Suprapubic skin (tissue), 4 donors: Measurements from ENCODE around the gene CEP170B. TPM values are rescaled to one million over a fixed set of nuclear protein-coding genes. Genes with fewer than 3 reads are reported as not detected.

Experiments
- DNase-seq, 2 donors: peaks; one replicate each; pipeline ENCODE4 v3.0.0-alpha.2; 2019; ENCODE audit warnings: low spot score in 2 of 2
- H3K27ac ChIP-seq: fragments of 200-600 bp; sonication (generic); one replicate; pipeline ENCODE4 v1.5.1; 2019
- H3K27me3 ChIP-seq: fragments of 200-600 bp; sonication (generic); one replicate; pipeline ENCODE4 v1.5.1; 2019
- H3K36me3 ChIP-seq: fragments of 200-600 bp; sonication (generic); one replicate; pipeline ENCODE4 v1.5.1; 2019
- H3K4me1 ChIP-seq: fragments of 200-600 bp; sonication (generic); one replicate; pipeline ENCODE4 v1.5.1; 2019
- H3K4me3 ChIP-seq: fragments of 200-600 bp; sonication (generic); one replicate; pipeline ENCODE4 v1.5.1; 2019; ENCODE audit warnings: mild to moderate bottlenecking
- H3K9me3 ChIP-seq: fragments of 200-600 bp; sonication (generic); one replicate; pipeline ENCODE4 v1.5.1; 2019
- EP300 ChIP-seq: sonication (generic); formaldehyde crosslinking; IDR thresholded peaks from one replicate; pipeline ENCODE4 v1.6.1; 2017; ENCODE audit warnings: antibody characterized with exemption
- POLR2A ChIP-seq, 2 donors: fragments of 450-650 bp; IDR thresholded peaks; one replicate each; pipeline ENCODE4 v1.6.1; 2017; ENCODE audit warnings: antibody characterized with exemption in 2 of 2, mild to moderate bottlenecking in 2 of 2, moderate library complexity in 2 of 2
- POLR2AphosphoS5 ChIP-seq, 3 donors: sonication (generic); formaldehyde crosslinking; IDR thresholded peaks; one replicate each; pipeline ENCODE4 v1.6.1; 2017; ENCODE audit warnings: antibody characterized with exemption in 3 of 3
- WGBS: methylation state at CpG from one replicate; pipeline ENCODE4 v1.1.5; 2018; 5-methylcytosine and 5-hydroxymethylcytosine counted together
- total RNA-seq, 4 donors: library from RNA; depleted of rRNA; stranded (reverse); fragments of >200 nt; gene quantifications; one replicate each; pipeline ENCODE4 v1.1.0, GENCODE V29; 2016
- TF ChIP-seq, protein P1 (sequence below), 2 donors: fragments of 200-600 bp in 1 of 2; fragments of 450-650 bp in 1 of 2; sonication (generic) in 1 of 2; IDR thresholded peaks; one replicate each; pipeline ENCODE4 v1.5.1; 2016 to 2019; ENCODE audit warnings: antibody characterized with exemption in 2 of 2, mild to moderate bottlenecking in 1 of 2, moderate library complexity in 1 of 2

The CEP170B gene
- total RNA-seq, 4 donors from 2014 or later, result 53.3 to 70.1 (median 60.4) TPM

GRCh38 chr14:104841730-104842129, 23.3 kb upstream of the CEP170B start:
- H3K27ac ChIP-seq, result no peak overlapping the region
- TF ChIP-seq, protein P1, sequence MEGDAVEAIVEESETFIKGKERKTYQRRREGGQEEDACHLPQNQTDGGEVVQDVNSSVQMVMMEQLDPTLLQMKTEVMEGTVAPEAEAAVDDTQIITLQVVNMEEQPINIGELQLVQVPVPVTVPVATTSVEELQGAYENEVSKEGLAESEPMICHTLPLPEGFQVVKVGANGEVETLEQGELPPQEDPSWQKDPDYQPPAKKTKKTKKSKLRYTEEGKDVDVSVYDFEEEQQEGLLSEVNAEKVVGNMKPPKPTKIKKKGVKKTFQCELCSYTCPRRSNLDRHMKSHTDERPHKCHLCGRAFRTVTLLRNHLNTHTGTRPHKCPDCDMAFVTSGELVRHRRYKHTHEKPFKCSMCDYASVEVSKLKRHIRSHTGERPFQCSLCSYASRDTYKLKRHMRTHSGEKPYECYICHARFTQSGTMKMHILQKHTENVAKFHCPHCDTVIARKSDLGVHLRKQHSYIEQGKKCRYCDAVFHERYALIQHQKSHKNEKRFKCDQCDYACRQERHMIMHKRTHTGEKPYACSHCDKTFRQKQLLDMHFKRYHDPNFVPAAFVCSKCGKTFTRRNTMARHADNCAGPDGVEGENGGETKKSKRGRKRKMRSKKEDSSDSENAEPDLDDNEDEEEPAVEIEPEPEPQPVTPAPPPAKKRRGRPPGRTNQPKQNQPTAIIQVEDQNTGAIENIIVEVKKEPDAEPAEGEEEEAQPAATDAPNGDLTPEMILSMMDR (IDR thresholded peaks at IDR 0.05), result no peak
- TF ChIP-seq EP300, result no peak
- TF ChIP-seq POLR2A (IDR thresholded peaks at IDR 0.05), result no peak
- TF ChIP-seq POLR2AphosphoS5 (IDR thresholded peaks at IDR 0.05), result no peak

GRCh38 chr14:104843006-104843405, 22.1 kb upstream of the CEP170B start:
- Histone ChIP-seq H3K4me3 (peak overlapping the region; percentile 51), H3K9me3 (no peaks in the 10 kb centered on the region), H3K27me3 (peaks cover 56% of the 10 kb centered on the region)

More at GRCh38 chr14:104841730-104842129, 23.3 kb upstream of the CEP170B start:
- Histone ChIP-seq H3K4me1 (peaks cover 17% of the 10 kb centered on the region), H3K27me3 (peaks cover 45% of the 10 kb centered on the region), H3K9me3 (no peaks in the 10 kb centered on the region), H3K4me3 (no peak overlapping the region), H3K36me3 (no peaks in the 10 kb centered on the region)
- WGBS, result 91% methylated on average over 1 of the region's 1 CpG
- no peak for DNase-seq

DNA sequence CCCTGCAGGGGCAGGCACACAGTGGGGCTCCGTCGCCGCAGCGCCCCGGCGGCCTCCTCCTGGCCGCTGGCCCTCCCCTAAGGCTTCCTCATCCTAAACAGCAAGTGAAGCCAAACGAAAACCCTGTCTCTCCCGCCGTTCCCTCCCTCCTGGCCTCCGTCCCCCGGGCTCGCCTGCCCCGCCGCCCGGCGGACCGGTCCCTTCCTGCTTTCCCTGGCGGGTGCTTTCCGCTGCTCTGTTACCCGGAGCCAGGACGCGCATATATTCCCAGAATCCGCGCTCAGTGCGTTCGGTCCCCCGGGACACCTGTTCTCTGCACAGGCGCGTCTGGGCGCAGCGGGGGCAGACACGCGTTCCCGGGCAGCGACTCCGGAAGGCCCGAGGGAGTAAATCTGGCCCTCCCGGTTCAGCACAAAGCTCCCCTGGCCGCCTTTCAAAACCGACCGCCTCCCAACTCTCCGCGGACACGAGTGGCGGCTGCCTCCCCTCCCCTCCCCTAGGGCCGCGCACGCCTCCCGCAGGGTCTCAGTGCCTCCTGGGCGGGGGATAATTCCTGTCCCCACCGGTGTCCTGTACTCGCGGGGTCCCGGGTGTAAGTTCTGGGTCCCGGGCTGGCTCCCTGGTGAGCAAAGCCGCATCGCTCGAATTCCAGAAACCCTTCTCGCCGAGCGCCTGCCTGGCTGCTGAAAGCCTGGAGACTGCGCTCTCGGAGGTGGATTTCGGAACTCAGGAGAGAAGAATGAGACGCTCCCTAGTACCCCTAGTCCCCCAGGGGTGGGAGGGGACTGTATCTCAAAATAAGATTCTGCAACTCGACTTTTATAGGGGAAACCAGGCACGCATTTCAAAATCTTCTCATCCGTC, 21.4 kb upstream of the CEP170B start:
- Histone ChIP-seq H3K27me3 (peaks cover 56% of the 10 kb centered on the region), H3K36me3 (no peaks in the 10 kb centered on the region), H3K4me3 (peak overlapping the region; percentile 51), H3K9me3 (no peaks in the 10 kb centered on the region), H3K27ac (no peak overlapping the region), H3K4me1 (peaks cover 17% of the 10 kb centered on the region)
- WGBS, result under 1% methylated on average over 17 of the region's 69 CpGs
- peak in 1 of 2 donors; percentile 62 for DNase-seq
- TF ChIP-seq POLR2AphosphoS5 (IDR thresholded peaks at IDR 0.05) (no peak), EP300 (no peak), POLR2A (IDR thresholded peaks at IDR 0.05) (no peak)
- TF ChIP-seq, protein P1 (IDR thresholded peaks at IDR 0.05), result no peak

More at GRCh38 chr14:104843006-104843405, 22.1 kb upstream of the CEP170B start:
- peak in 1 of 2 donors; percentile 58 for DNase-seq
- 37% methylated on average over 13 of the region's 13 CpGs for WGBS
- H3K4me1 ChIP-seq, result peaks cover 17% of the 10 kb centered on the region
- H3K27ac ChIP-seq, result no peak overlapping the region
- no peaks in the 10 kb centered on the region for H3K36me3 ChIP-seq
- TF ChIP-seq, protein P1 (IDR thresholded peaks at IDR 0.05), result no peak
- TF ChIP-seq POLR2AphosphoS5 (IDR thresholded peaks at IDR 0.05) (no peak), POLR2A (IDR thresholded peaks at IDR 0.05) (no peak)

DNA sequence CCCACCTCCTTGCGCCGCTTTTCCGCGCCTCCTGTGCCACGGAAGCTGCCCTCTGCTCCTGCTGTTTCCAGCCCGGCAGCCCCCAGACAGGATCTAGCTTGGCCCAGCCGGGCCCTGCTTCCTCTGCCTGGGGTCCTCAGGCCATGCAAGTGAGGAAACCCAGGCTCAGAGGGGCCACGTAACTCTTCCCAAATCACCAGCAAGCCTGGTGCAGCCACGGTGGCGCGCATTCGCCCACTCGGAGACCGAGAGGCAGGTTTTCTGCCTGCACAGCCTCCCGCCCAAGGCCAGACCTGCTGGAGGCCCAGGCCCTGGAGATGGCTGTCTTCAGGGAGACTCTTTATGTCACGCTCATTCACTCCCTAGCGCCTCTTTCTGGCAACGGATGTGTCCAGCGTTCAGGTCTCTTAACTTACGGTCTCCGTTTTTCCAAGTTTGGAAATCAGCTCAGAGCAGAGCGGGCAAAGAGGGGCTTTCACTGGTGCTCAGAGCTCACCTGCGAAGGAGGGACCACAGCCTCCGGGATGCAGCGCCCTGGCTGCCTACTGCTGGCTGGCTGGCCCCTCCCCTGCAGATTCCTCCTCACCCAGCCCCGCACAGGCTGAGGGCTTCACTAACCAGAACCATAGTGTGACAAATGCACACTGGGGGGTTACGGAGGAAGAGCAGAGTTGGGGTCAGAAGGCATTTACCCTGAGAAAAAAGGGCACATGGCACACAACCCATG, 20.6 kb upstream of the CEP170B start:
- Histone ChIP-seq H3K27ac (no peak overlapping the region), H3K9me3 (no peaks in the 10 kb centered on the region), H3K4me3 (peak overlapping the region; percentile 51), H3K36me3 (no peaks in the 10 kb centered on the region), H3K27me3 (peaks cover 56% of the 10 kb centered on the region), H3K4me1 (peaks cover 17% of the 10 kb centered on the region)
- WGBS, result 7% methylated on average over 12 of the region's 27 CpGs
- TF ChIP-seq, protein P1 (IDR thresholded peaks at IDR 0.05), result no peak
- TF ChIP-seq POLR2A (IDR thresholded peaks at IDR 0.05), result no peak
- TF ChIP-seq POLR2AphosphoS5 (IDR thresholded peaks at IDR 0.05), result no peak
- no peak for TF ChIP-seq EP300
- peak in 1 of 2 donors; percentile 60 for DNase-seq
